ENCODE measurements around the gene FICD. TPM values are rescaled to one million over a fixed set of nuclear protein-coding genes. Genes with fewer than 3 reads are reported as not detected.

FICD gene
- total and polyA plus RNA-seq, 4 donors = 3.5 to 17.1 (median 7.1) TPM

- Histone ChIP-seq H3K4me1 (ENCODE audit: control insufficient read depth in 5 of 5, insufficient read depth in 5 of 5, low read length in 5 of 5) (peaks cover 0 to 14% (median 2%) of the 10 kb centered on the region in 5 donors), H3K9ac (ENCODE audit: insufficient read depth in 1 of 2, low read length in 2 of 2) (no peak overlapping the region), H3K9me3 (ENCODE audit: control insufficient read depth in 4 of 4, insufficient read depth in 3 of 4, low read length in 3 of 4) (no peaks in the 10 kb centered on the region), H3K27me3 (ENCODE audit: control insufficient read depth in 3 of 3, insufficient read depth in 3 of 3, low read length in 2 of 3) (no peaks in the 10 kb centered on the region), H3K4me3 (no peak overlapping the region), H3K27ac (ENCODE audit: low read depth in 1 of 2, low read length in 1 of 2) (peak overlapping the region in 1 of 2 donors; percentile 5), H3K36me3 (ENCODE audit: control insufficient read depth in 4 of 4, insufficient read depth in 4 of 4, low read length in 4 of 4) (peaks cover 28 to 45% (median 32%) of the 10 kb centered on the region in 4 donors)
- WGBS, 2 donors = 77 to 81% methylated on average over 10 of the region's 10 CpGs
- TF ChIP-seq CTCF (IDR thresholded peaks at IDR 0.05; ENCODE audit: control extremely low read depth, extremely low read depth) = no peak
- DNase-seq = no peak
- no peak for ATAC-seq (ENCODE audit: insufficient read depth, low FRiP score)
These were observed 53.5 kb downstream of the FICD start for GRCh38 chr12:108568338-108569154.

Other genes starting within 250 kb of the FICD start
- gene CMKLR1, start 176.0 kb upstream of the FICD start, total RNA-seq = 10 to 100 TPM; 15.4 to 20.5 TPM
- gene CMKLR1, start 176.0 kb upstream of the FICD start, polyA plus RNA-seq = 10 to 100 TPM in 1 of 2 donors, 1 to 10 TPM in 1; 4.4 to 19.6 TPM
- 100 to 1,000 TPM in 1 of 2 donors, 10 to 100 TPM in 1; 46.5 to 107 TPM for gene SART3, start 45.9 kb downstream of the FICD start, total RNA-seq
- gene SART3, start 45.9 kb downstream of the FICD start, polyA plus RNA-seq = 10 to 100 TPM; 12.2 to 23.3 TPM
- gene ISCU, start 47.3 kb downstream of the FICD start, total RNA-seq = 10 to 100 TPM; 86.2 to 93.0 TPM
- gene ISCU, start 47.3 kb downstream of the FICD start, polyA plus RNA-seq = 100 to 1,000 TPM in 1 of 2 donors, 10 to 100 TPM in 1; 95.5 to 132 TPM
- 10 to 100 TPM; 22.5 to 31.9 TPM for gene TMEM119, start 82.8 kb downstream of the FICD start, total RNA-seq
- gene TMEM119, start 82.8 kb downstream of the FICD start, polyA plus RNA-seq = 10 to 100 TPM; 14.4 to 23.2 TPM
- 10 to 100 TPM; 11.3 to 47.2 TPM for gene SELPLG, start 118.6 kb downstream of the FICD start, total RNA-seq
- gene SELPLG, start 118.6 kb downstream of the FICD start, polyA plus RNA-seq = 10 to 100 TPM; 13.8 to 97.0 TPM
- 100 to 1,000 TPM; 117 to 227 TPM for gene CORO1C, start 216.2 kb downstream of the FICD start, total RNA-seq
- gene CORO1C, start 216.2 kb downstream of the FICD start, polyA plus RNA-seq = 10 to 100 TPM; 36.4 to 93.5 TPM